Activated CD4-positive, CD25-positive, alpha-beta regulatory T cell treated with anti-CD3 and anti-CD28 coated beads, Interleukin-2, amount 50 U/mL, for 72 hours (primary cell): ENCODE results near the gene MPPED1.

Experiments
- DNase-seq: peaks from one replicate; pipeline ENCODE4 v3.0.0; 2021

MPPED1 gene

DNA sequence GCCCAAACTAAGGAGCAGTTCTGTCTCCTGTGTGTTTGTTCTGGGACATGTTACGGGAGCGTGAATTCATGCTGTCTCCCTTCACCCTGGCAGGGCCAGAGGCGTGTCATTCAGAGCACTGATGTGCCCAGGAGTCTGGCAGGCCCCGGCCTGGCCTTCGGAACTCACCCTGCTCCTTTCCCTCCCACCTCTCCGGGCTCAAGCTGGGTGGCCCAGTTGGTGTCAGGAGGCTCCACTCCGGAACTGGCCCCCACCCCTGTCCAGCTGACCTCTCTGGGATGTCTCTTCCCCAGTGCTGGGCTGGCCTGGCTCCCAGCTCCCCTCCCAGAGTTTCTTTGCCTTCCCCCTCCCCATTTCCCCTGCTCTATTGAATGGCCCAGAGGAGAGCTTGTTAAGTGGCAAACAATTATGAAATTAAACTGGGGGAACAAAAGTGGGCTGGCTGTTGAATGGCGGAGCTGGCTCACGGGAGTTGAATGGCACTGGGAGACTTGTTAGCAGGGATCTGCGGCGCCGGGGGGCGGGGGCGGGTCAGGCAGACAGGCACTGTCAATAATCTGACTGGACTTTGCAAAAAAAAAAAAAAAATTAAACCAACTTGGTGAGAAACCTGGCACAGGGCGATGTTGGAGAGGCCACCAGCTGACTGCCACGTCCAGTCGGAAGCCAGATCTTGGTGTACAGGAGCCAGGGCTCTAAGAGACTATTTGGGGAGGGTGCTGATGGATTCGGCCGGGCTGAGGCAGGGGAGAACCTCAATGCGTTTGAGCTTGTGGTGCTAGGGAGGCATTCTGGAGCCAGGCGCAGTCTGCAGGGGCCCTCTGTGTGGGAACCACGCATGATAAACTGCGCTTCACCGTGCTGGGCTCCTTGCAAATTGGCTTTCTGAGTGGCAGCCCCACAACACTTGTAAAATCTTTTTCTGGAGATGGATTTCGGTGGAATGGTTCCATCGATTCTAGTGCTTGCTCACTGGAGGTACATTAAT, 1.3 kb downstream of the MPPED1 start:
- no peak for DNase-seq

DNA sequence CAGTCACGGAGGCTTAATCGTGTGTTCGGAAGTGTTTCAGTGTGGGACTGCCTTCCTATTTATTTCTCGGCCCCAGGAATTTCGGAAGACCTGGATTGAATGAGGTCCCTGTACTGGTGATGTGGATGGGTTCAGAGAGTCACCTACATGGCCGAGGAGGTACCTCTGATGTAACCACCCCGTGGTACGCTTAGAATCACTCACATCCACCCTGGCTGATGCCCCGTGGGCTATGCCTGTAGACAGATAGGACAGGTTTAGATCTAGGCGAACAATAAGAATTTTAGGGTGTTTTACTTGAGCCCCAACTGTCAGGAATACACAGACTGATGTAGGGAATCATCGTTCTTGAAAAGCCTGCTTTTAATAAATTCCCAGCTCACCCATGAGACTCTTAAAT, 2.0 kb downstream of the MPPED1 start:
- DNase-seq: no peak

DNA sequence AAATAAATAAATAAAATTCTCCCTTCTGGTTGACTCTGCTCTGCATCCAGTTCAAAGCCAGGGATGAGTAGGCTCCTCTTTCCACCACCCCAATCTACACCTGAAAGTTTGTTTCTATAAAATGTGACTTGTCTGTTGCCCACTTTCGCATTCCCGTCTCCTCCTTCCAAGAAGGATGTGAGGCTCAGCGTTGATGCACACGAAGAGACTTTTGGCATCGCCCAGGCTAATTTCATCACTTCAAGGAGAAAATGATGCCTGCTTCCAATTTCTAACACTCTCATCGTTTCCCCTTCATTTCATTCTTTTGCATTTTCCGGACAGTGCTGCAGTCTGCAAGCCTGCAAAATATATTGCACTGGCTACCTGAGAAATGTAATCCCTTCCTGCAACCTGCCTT, 3.9 kb downstream of the MPPED1 start:
- DNase-seq: no peak

DNA sequence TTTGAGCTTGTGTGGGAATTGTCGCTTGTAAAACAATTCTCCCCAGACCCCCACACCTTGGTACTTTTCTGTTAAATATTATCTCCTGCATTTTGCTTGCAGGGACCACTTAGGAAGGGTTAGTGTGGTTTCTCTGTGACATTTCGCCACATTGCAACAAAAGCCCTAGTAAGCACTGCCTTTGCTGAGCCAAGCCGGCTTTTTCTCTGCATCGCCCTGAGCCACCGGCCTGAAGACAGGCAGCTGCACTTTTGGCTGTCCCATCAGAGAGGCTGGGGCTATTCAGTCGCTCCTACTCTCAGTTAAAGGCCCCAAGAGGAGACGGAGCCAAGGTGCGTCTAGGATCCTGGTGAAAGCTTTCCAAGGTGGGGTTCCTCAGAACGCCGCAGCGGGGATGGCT, 5.7 kb downstream of the MPPED1 start:
- no peak for DNase-seq

DNA sequence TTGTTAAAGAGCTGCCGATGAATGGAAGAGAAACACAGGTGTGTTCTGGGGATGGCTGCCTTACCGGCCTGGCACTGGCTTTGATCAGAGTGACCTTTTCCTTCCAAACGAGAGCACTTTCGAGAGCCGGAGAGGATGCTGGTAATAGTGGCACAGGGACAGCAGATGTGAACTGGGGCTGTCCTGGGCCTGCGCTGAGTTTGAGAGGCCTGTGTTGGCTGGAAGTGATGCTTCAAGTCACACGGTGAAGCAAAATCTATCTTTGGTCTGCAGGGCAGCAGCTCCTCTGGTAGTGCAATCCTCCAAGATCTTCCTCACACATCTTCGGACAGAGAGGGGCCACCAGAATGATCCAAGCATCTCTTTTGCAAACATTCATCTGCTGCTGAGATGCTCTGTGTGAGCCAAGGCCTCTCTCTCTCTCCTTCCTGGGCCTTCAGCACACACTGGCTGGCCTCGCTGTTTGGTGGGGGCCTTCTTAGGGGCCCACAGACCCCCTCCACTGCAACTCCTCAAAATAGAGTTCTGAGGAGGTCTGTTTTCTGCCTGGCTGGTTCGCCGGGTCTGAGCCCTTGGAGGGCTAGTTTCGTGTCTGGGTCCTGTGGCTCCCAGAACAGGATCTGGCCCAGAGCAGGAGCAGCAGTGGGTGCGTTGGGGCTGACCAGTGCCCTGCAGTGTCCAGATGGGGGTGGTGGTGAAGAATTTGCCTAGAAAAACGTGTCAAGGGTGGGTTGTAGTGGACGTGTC, 6.4 kb downstream of the MPPED1 start:
- no peak for DNase-seq

DNA sequence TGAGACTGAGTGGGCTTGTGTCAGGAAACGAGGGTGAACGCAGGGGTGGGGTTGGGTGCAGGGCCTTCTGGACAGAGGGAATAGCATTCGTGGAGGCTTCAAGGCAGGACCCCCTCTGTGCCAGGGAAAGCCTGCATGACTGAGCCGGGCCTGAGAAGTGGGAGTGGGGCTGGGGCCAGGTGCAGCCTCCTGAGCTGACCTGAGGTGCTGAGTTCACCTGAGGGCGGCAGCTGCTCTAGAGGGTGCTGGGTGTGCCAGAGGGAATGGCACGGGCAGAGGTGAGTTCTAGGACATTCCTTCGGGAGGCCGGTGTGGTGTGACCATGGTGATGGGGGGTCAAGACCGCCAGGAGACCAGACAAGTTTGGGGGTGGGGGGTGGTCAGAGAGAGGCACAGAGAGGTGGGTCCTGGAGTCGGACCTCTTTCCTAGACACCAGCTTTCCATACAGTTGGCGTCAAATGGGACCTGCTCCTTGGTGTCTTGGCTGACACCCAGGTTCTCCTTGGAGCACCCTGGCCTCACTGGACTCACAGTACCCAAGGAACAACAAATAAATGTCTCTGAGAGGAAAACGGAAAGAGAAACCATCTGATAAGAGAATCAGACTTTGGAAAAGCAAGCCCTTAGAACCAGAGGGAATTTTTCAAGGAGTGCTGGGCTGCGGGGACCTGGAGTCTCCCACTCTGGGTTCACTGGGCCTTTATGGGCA, 7.7 kb downstream of the MPPED1 start:
- DNase-seq: no peak

DNA sequence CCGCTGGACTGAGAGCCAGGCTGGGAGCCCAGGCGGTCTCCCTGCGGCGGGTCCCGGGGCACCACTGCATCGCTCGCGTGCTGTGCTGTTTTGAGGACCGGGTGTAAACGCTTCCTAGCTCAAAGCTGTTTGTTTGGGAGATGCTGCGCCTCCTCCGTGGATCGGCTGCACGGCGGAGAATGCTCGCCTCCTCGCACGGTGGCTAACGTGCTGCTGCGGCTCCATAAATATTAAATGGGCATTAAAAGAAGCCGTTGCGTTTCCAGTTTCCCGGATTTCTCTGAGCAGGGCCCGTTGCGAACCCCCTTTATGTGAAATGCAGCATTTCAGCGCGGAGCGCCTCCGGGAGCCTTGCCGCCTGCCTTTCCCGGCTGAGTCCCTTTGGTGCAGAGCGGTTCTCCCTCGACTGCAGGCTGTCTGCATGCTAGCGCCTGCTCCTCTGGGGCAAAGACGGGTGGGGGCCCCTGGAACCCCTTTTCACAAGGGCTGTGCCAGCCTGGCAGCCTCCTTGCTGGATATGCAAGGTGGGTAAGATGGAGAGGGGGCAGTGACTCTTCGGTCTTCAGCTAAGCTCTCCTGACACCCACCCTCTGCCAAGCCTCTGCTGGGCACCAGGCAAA, 9.3 kb downstream of the MPPED1 start:
- DNase-seq: no peak

DNA sequence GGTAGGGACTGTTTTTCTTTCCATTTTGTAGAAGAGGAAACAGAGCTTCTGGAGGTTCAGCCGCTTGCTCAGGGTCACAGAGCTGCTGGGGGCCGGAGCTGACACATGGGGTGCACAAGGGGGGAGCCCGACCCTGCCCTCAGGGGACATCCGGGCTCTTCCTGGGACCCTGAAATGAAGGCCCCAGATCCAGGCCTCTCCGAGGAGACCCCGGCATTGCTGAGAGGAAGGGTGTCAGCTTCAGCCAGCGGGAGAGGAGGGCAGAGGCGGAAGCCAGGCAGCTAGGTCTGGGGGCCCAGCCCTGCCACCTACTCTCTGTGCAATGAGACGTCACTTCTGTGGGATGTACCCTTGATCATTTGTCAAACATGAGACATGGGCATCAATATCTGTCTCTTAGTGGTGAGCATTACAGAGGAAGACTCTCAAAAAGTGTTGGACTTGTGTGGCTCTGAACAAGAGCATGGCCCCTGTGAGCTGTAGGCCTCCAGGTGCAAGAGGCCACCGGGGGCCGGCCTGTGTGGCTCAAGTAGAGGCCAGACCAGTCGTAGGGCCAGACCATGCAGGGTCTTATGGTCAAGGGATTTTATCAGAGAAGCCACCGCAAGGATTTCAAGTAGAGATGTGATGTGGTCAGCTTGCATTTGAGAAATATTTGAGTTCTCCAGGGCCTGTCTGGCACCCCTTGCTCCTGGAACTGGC, 10.3 kb downstream of the MPPED1 start:
- no peak for DNase-seq

DNA sequence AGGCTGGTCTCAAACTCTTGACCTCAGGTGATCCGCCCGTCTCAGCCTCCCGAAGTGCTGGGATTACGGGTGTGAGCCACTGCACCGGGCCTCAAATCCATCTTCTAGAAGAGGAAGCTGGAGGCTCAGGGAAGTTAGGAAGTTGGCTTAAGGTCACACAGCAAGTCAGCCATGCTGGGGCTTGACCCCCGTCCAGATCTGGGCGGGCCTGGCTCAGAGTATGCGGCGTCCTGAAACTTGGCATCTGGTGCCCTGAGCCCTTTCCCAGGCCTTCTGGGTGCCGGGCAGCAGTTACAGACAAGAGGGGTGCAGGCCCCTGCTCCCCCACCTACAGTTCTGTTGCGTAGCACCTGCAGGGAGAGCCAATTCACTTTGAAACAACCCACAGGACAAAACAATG, 11.2 kb downstream of the MPPED1 start:
- no peak for DNase-seq

DNA sequence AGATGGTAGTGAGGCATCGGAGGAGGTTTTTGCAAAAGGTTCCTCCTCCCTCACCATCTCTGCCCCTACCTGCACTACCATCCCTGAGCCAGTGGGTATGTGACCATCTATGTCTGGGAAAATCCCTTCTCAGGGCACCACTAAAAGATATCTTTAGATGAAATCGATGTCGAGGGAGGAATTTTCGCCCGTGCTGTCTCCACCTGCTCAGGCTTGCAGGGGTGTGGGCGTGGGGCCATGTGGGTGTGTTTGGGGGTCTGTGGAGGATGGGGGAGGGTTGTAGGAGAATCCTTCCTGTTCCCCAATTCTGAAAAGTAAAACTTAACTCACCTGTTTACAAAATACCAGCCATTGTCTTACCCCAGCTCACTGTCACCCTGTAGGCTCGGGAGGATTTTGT, 12.4 kb downstream of the MPPED1 start:
- DNase-seq: no peak

DNA sequence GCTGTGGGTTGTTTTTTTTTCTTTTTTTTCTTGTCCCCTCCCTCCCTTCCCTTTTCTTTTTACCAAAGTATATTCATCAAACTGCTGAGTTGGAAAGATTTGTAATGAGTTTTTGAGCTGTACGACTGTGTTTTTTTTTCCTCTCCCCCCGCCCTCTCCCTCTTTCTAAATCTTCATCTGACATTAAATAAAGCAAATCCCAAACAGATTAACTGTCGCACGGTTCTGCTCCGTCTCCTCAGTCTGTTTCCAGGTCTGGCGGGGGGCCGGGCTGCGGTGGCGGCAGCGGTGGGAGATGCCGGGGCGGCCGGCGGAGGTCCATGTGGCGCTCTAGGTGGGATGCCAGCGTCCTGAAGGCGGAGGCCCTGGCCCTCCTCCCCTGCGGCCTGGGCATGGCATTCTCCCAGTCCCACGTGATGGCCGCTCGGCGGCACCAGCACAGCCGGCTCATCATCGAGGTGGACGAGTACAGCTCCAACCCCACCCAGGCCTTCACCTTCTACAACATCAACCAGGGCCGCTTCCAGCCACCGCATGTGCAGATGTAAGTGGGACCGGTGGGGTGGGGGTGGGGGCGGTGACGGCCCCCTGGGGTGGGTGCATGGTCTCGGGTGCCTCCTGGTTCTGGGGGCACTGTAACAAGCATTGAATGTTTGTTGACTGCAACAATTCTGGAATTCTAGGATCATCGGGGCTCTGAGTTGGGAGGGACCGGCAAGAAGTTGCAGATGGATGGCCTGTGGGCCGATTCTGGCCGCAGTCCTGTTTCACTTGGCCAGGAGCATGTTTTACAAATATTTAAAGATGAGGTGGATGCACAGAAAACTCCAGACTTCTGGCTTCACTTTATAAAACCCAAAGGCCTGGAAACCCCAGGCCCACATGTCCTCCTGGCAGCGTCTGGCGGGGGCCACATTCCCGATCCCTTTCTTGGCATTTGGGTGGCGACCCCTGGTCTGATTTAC, 13.1 kb downstream of the MPPED1 start:
- DNase-seq: no peak

DNA sequence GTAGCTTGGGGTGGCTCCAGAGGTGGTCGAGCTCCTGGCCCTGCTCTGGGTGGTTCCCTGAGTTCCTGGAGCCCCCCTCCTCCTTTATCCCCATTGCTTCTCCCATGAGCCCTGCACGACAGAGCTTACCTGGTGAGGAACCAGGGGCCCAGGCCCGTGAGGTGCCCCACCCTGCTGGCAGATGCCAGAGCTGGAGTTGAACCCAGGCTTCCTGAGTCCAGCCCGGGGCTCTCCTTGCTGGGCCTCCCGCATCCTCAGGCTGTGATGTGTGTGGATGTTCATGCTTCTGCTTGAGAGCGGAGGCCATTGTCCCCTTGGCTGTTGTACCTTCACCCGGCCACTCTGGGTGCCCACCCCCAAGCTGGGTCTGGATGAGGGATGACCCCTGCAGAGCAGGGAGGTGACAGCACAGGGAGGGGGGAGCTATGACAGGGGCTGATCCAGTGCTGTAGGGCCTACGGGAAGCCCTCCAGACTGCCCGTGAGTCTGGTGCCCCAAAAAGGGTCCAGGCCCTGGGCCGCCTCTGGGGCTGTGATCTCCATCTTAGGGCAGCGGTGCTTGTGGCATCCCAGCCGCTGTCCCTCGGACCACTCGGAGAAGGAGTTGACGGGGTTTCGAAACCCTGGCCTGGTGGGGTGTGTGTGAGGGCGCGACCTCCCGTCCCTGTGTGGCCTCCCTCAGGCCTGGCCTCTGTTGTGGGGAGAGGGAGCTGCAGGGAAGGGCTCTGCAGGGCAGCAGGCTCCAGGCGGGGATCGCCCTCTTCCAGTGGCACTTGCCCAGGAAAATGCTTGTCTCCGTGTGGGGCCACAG, 14.4 kb downstream of the MPPED1 start:
- DNase-seq: no peak

DNA sequence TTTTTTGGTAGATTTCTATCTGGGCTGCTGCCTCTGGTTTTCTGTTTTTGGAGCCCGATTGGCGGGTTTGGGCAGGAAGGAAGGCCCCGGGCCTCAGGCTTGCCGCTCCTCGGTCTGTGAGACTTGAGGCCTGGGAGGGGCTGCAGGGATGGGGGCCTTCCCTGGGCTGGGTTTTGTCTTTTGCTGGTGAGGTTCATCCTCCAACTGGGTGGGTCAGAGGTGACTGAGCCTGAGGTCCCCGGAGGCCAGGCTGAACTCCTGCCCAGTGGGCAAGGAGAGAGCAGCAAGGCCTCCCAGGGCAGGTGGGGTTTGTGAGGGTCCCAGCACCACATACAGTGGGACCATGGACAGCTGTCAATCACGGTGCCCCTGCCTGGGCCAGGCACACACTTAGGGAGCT, 15.0 kb downstream of the MPPED1 start:
- DNase-seq: no peak

DNA sequence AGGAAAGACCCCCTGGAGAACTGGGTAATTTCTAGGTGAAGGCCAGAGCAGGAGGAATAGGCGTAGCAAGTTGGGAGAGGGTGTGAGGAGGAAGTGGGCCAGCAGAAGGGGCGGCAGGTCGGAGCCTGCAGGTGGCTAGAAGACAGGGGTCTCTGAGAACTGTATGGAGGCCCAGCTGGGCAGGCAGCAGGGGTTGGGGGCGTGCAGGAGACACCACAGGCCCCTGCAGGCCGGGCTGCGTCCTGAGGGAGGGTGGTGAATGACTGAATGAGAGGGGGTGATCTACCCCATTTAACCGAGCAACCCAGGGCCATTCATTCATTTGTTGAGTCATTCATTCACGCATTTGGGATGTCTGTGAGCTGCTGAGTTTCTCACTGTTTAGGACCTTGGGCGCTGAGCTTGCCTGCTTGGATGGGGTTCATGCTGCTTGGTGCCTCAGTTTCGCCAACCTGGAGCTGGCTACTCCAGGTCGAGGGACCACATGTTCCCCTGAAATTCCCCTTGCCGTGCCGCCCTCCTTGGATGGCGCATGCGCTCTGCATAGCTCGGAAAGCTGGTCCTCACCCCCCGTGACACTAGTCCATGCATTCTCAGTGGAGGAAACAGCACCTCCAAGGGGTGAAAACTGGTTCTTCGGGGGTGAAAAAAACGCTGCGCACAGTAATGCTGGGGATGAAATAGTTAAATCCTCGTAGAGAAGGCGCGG, 15.6 kb downstream of the MPPED1 start:
- DNase-seq: no peak

DNA sequence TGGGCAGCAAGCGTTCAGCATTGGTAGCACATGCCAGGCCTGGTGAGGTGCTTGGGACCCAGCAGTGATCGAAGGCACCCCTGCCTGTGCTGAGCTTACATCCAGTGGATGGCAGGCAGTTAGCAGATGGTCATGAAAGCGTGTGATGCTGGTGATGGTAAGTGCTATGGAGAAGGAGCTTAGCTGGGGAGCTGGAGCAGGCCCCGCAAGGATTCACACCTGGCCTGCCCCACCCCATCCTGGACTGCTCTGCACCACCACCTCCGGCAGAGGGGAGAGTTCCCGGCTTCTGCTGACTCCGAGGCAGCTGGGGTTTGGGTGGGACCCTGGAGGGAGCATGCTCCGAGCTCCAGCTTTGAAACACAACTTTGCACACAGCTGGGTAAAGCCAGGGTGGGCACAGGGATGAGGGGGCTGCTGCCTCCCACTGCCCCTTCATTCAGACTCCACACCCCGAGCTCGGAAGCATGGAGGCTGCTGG, 16.2 kb downstream of the MPPED1 start:
- no peak for DNase-seq

DNA sequence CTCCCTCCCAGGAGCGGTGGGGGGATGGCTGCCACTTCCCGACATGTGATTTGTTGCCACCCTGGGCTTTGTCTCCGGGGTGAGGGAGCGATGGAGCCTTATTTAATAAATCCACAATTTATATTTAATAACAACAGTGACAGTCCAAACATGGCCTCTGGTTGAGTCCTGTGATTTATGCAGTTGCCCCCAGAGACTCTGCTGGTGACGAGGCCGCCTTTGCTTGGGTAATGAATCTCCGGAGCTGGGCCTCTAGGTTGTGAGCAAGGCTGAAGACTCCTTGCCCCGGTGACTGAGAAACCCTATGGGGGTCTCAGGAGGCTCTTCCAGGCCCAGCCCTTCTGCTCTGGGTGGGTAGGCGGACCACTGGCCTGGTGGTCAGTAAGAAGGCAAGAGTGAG, 16.7 kb downstream of the MPPED1 start:
- no peak for DNase-seq

DNA sequence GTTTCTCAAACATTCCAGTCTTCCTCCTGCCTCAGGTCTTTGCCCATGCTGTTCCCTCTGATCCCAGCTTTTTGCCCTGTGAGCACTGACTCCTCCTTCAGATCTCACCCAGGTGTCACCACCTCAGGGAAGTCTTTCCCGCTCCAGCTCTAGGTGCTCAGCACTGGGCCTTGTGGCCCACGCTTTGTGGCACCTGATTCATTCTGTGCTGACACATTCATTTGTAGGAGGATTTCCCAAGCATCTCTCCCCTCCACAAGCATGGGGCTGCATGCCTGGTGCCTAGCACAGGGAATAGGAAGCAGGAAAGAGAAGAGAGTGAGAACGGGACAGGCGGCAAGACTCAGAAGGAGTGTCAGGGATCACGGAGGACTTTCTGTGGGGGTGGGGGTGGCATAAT, 17.6 kb downstream of the MPPED1 start:
- no peak for DNase-seq

DNA sequence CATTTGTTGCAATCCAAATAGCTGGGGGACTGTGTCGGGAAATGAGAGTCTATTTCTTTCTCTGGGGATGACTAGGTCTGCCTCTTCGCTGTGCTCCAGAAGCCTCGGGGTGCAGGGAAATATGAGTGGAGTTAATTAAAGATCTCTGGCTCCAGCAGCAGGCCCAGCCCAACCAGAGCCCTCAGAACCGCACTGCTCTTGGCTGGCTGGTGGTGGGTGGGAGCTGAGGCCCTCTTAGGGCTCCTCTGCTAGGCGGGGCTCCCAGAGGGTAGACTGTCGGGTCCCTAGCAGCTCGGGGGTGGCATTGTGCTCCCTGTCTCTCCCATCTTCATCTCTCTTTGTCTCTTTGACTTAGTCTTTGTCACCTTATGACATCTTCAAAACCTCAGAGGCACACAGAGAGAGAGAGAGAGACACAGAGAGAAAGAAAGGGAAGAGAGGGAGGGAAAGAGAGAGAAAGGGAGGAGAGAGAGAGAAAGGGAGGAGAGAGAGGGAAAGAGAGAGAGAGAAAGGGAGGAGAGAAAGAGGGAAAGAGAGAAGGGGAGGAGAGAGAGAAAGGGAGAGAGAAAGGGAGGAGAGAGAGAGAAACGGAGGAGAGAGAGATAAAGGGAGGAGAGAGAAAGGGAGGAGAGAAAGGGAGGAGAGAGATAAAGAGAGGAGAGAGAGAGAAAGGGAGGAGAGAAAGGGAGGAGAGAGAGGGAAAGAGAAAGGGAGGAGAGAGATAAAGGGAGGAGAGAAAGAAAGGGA, 20.2 kb downstream of the MPPED1 start:
- no peak for DNase-seq
